OCI-LY1 (cell line): ENCODE measurements around the gene GLP2R.

Experiments
- CTCF ChIP-seq: fragments of 200-600 bp; sonication (generic), shearing (Covaris generic); IDR thresholded peaks from 2 replicates; pipeline ENCODE4 v1.5.1; 2017; ENCODE audit warnings: mild to moderate bottlenecking, antibody characterized with exemption, low read length, moderate library complexity, mixed read lengths
- EZH2 ChIP-seq: fragments of 200-600 bp; sonication (generic), shearing (Covaris generic); IDR thresholded peaks from 2 replicates; pipeline ENCODE4 v1.8.0; 2017; ENCODE audit warnings: borderline replicate concordance, mixed run types, mild to moderate bottlenecking, antibody characterized with exemption, low read length, moderate library complexity, mixed read lengths

GRCh38 chr17:9788601-9789000 is 37.1 kb upstream of the GLP2R start:
- TF ChIP-seq CTCF = no peak
- TF ChIP-seq EZH2 = no peak
